SK-MEL-5 (cell line): ENCODE measurements around the gene CLDN1. TPM values are rescaled to one million over a fixed set of nuclear protein-coding genes. Genes with fewer than 3 reads are reported as not detected.

ENCODE experiments used
- DNase-seq: peaks from one replicate; pipeline ENCODE4 v3.0.0-alpha.2; 2016; ENCODE audit warnings: low read depth, low spot score
- in situ Hi-C: cut with HindIII; loops from 2 replicates; pipeline ENCODE4 v1.10.0; 2016; ENCODE audit warnings: low sequenced_read_pairs, high pct_unique_total_duplicates, low pct_unique_long_range_greater_than_20kb
- polyA plus RNA-seq, 2 experiments: library from polyadenylated mRNA; depleted of rRNA; stranded (reverse); fragments of >200 nt; gene quantifications; 2 replicates each; pipeline ENCODE4 v1.2.3, GENCODE V29; 2015
- total RNA-seq: library from RNA; depleted of rRNA; stranded (reverse); fragments of >200 nt; shearing (Covaris generic); gene quantifications from 2 replicates; pipeline ENCODE4 v1.2.3, GENCODE V29; 2014; rRNA removed

Gene CLDN1, protein sequence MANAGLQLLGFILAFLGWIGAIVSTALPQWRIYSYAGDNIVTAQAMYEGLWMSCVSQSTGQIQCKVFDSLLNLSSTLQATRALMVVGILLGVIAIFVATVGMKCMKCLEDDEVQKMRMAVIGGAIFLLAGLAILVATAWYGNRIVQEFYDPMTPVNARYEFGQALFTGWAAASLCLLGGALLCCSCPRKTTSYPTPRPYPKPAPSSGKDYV
- total RNA-seq = 42.9 and 44.3 TPM in 2 replicates
- polyA plus RNA-seq (2015; cell fraction: cytosol; rRNA removed) = 39.4 and 54.0 TPM in 2 replicates
- 42.0 and 47.8 TPM in 2 replicates for polyA plus RNA-seq (2015; cell fraction: nucleus; rRNA removed)

DNA sequence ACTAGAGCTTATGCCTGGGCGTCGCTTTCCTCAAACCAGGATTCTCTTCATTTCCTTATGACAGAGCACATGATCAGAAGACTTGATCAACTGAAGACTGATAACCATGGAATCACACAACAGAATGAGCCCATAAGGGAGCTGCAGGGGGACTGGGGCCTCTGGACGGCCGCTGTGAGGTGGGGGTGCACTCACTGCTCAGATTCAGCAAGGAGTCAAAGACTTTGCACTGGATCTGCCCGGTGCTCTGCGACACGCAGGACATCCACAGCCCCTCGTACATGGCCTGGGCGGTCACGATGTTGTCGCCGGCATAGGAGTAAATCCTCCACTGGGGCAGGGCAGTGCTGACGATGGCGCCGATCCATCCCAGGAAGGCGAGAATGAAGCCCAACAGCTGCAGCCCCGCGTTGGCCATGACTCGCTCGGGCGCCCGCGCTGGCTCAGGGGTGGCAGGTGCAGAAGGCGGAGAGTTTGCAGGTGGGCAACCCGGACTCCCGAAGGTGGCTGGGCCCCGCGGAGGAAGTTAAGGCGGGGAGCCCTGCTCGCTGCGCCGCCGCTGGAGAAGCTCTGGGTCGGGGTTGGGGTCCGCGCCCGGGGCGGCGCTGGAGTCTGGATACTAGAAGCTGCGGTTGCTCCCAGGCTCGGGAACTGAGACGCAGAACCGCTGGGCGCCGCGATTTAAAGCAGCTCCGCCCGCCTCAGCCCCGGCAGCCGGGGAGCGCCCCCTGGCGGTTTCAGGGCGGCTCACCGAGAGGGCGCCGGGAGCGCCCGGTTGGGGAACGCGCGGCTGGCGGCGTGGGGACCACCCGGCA, at the start of gene CLDN1:
Gene CLDN1, minus strand, starts transcription at position 658 of the 815 bp plus-strand sequence. Its CDS starts 240 bp downstream, at position 418.
- in situ Hi-C loops = no loop called here
- DNase-seq = peak; percentile 76

DNA sequence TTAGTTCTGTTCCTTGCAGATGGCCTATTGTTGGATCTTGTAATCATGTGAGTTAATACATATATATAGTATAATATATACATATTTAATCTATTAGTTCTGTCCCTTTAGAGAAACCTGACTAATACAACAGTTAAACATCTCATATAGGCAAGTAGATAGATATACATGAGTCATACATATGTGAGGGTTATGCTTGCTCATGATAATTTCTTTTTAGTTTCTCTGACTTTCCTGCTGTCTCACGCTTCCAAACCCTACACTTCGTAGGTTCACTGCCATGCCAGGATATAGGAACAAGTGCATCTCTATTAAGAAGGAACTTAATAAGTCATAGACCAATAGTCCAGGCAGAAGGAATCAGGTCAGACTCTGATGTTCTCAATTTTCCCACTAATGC, 48.9 kb upstream of the CLDN1 start:
- in situ Hi-C loops = loop anchor here (25.0 kb wide), 2 partner anchors 91 to 409 kb away; no protein-coding TSS in a partner anchor
- DNase-seq = no peak

DNA sequence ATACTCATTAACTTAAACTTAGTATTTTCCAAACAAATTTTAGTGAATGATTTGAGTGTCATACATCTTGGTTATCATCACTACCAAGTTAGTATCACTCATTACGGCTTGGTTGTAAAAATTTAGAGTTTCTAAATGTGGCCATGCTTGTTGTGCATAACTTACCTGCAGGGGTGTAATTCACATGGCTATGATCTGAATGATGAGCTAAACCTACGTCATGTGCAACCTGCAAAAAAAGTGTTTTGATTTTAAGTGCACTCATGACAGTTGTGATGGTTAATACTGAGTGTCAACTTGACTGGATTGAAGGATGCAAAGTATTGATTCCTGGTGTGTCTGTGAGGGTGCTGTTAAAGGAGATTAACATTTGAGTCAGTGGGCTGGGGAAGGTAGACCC, 48.1 kb upstream of the CLDN1 start:
- no peak for DNase-seq
- in situ Hi-C loops = loop anchor here (25.0 kb wide), 2 partner anchors 92 to 408 kb away; no protein-coding TSS in a partner anchor

DNA sequence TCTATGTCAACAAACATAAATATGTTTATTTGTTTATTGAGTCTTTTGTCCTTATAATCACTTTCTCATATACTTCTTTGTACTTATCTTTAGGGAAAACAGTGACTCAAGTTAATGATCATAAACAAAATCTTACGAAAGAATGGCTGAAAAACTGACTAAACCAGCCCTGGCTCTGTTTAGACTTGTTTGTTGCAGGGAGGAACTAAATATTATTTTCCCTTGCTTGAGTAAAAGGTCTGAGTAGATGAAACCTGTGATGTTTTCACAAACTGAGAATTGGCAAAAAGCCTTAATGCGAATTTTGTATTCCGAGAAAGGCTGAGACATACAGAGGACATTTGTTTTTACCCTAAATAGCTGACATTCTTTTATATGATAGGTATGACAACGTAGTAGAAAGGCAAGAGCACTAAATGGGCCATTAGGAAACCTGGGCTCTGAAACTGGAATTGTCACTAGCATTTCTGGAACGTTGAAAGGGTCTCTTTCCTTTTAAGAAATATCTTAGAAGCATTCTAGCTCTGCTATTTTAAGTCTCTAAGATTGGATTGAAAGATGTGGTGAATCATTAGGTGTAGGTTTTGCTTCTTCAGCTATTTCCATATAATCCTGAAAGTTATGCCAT, 47.5 kb upstream of the CLDN1 start:
- no peak for DNase-seq
- in situ Hi-C loops = loop anchor here (25.0 kb wide), 2 partner anchors 93 to 407 kb away; no protein-coding TSS in a partner anchor

DNA sequence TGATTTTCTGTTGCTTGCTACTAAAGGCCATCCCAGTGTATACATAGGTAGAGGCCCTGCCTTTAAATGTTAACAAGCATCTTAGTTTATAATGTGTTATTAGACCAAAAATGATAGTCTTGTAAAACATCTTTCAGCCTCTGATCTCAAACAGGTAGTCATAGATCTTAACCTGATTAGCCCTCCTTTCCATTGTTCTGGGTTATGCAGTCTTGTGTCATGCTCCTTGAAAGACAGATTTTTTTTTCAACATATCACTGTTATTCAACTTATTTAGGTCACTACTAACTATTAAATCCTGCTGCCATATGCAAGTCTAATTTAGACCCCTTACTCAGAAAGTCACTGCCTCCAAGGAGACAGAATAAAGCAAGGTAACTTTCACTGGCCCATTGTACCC, 46.6 kb upstream of the CLDN1 start:
- in situ Hi-C loops = loop anchor here (25.0 kb wide), 2 partner anchors 93 to 407 kb away; no protein-coding TSS in a partner anchor
- no peak for DNase-seq

DNA sequence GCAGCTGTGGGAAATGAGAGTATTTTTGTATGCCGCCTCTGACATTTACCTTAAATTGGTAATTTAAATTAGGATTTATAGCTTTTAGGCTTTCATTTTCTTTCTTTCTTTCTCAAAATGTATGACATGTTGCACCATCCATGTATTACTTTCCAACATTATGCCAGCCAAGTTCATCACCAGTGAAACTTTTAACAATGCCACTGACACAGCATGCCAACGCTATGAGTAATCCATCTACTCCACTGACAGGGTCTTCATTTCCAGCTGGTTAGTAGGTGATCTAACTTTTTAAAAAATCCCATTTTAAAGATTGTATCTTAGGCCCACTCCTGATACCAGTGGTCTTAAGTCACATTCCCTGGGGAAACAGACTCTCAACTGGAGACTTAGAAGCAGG, 43.9 kb upstream of the CLDN1 start:
- in situ Hi-C loops = loop anchor here (25.0 kb wide), 2 partner anchors 96 to 404 kb away; no protein-coding TSS in a partner anchor
- no peak for DNase-seq

DNA sequence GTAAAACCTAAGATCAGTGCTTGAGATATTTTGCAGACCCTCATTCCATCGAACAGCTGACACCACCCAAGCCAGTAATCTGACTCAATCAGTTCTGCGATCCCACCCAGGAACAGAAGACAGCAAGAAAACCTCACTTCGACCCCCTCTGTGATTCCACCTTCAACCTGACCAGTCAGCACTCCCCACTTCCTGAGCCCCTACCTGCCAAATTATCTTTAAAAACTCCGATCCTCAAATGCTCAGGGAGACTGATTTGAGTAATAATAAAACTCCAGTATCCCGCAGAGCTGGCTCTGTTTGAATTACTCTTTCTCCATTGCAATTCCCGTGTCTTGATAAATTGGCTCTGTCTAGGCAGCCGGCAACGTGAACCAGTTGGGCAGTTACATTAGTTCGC, 40.0 kb upstream of the CLDN1 start:
- in situ Hi-C loops = loop anchor here (25.0 kb wide), 2 partner anchors 100 to 400 kb away; no protein-coding TSS in a partner anchor
- DNase-seq = no peak

DNA sequence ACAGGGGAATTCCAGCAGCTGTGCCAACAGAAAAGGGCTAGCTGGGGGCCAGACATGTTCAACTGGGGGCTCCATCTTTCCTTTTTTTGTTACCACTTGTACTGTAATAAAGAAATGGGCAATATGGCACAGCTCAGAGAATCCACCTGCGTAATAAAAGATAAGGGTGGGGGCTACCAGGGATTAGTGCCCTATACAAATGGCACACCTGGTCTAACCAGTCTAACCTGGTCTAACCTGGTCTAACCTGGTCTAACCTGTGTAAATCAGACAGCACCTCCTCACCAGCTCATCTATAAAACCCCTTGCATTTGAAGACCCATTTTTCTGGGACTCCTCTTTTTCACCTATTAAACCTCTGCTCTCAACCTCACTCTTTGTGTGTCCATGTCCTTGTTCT, 39.5 kb upstream of the CLDN1 start:
- in situ Hi-C loops = loop anchor here (25.0 kb wide), 2 partner anchors 101 to 399 kb away; no protein-coding TSS in a partner anchor
- no peak for DNase-seq

DNA sequence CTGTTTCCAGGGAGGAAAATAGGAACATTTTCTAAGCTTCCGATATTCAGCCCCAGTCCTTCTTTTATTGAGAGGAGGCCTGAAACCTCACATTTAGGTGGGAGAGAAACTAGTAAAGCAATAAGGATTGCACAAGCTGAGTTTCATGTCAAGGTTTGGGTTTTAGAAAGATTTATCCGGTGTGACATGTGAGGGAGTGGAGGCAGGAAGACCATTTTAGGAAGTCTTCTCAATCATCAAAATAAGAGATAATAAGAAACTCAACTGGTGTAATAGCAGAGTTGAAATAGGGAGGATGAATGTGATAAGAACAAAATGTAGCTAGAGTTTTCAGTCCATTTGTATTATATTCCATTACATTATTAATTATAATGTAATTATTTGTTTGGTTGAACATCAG, 38.0 kb upstream of the CLDN1 start:
- in situ Hi-C loops = loop anchor here (25.0 kb wide), 2 partner anchors 102 to 398 kb away; no protein-coding TSS in a partner anchor
- no peak for DNase-seq

DNA sequence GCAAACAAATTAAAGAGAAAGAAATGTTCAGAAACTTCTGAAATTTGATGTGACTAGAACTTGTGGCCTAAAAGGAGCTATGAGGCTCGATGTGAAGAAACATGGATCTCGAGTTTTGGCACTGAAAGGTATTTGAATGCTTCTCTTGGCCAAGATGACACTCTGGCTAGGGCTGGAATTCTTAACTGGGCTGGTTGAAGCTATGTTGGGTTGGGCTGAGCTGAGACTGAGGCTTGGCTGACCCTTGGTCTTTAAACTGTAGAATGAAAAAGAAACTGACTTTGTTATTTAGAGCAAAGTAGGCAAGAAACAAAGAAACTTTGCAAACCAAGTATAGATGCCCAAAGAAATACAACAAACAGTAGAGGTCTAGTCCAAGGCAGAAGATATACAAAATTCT, 37.6 kb upstream of the CLDN1 start:
- DNase-seq = no peak
- in situ Hi-C loops = loop anchor here (25.0 kb wide), 2 partner anchors 102 to 398 kb away; no protein-coding TSS in a partner anchor

DNA sequence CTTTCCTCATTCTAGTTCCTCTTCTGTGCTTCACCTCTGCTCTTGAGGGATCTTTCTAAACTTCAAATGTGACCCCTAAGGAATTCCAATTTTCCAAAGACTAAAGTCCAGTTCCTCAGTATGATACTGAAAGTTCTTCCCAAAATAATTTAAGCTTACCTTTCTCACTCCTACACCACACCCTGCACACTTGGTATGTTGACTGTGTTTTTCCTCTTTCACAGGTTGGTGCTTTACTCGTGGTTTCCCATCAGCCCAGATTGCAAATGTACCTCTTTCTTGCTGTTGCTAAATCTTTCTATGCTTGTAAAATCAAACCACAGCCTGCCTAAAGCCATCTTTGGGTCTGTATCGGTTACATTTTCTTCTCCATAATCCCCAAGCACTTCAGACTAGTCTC, 35.2 kb upstream of the CLDN1 start:
- in situ Hi-C loops = loop anchor here (25.0 kb wide), 2 partner anchors 105 to 395 kb away; no protein-coding TSS in a partner anchor
- no peak for DNase-seq

DNA sequence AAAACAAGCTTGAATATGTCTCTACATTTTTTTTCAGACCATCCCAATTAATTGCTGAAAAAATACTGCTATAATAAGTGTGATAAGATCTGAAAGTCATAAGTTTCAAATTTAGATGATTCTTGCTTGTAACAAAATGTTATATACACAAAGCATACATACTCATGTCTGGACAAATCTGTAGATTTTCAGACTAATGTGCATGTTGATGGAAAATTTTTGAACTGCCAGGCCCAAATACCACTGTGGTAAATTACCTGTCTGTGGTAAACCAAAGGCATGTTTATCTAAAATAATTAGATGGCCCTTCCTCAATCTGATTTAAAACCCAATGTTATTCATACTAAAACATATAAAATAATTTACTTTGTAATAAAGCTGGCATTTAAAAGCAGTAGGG, 34.0 kb upstream of the CLDN1 start:
- DNase-seq = no peak
- in situ Hi-C loops = loop anchor here (25.0 kb wide), 2 partner anchors 106 to 394 kb away; no protein-coding TSS in a partner anchor

DNA sequence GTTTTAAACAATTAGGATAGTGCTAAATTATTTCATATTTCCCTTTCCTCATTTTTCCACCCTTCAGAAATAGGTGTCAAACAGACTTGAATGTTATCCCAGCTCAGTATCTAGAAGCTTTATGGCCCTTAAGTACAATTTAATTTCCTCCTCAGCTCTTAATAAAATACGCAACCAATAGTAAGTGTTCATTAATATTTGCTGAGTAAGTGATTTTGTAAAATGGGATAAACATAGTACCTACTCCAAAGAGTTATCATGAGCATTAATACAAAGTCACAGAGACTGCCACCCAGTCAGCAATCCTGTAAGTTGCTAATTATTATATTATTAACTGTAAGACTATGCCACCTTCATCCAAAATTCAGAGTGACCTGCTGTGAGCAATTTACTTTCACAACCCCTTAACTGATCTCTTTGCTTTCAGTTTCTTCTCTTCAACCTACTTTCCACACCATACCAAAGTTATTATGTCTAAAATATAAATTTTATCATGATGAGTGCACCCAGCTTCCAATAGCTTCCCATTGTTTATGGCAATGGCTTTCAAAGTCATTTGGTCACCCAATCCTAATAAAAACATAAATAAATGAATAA, 30.7 kb upstream of the CLDN1 start:
- in situ Hi-C loops = loop anchor here (25.0 kb wide), 2 partner anchors 109 to 391 kb away; no protein-coding TSS in a partner anchor
- DNase-seq = no peak

DNA sequence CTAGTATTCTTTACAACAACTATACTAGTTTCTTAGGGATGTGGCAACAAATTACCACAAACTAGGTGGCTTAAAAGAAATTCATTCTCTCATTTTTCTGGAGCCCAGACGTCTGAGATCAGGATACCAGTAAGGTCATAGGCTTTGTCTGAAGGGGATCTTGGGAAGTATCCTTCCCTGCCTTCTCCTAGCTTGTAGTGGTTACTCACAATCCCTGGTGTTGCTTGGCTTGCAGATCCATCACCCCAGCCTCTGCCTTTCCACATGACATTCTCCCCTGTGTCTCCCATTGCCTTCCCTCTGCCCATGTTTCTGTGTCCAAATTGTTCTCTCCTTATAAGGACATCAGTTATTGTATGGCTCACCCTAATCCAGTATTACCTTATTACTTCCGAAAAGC, 24.3 kb upstream of the CLDN1 start:
- in situ Hi-C loops = no loop called here

DNA sequence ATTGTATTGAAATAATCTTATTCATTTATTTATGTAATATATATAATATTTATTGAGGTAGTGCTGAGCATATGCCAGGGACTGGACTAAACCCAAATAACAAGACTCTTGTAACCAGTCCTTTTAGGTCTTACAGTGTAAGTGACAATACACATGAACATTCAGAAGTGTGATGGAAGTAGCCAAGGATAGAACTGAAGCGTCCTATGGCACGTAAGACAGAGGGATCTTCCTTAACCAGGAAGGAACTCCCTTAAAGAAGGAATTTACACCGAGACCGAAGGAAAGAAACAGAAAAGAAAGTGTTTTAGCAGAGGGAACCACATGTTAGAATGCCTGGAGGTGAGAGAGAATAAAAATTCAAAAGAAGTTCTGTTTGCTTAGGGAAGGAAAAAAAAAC, 23.6 kb upstream of the CLDN1 start:
- in situ Hi-C loops = no loop called here
- peak; percentile 51 for DNase-seq

More for the DNA sequence above, 24.3 kb upstream of the CLDN1 start:
- DNase-seq = no peak

DNA sequence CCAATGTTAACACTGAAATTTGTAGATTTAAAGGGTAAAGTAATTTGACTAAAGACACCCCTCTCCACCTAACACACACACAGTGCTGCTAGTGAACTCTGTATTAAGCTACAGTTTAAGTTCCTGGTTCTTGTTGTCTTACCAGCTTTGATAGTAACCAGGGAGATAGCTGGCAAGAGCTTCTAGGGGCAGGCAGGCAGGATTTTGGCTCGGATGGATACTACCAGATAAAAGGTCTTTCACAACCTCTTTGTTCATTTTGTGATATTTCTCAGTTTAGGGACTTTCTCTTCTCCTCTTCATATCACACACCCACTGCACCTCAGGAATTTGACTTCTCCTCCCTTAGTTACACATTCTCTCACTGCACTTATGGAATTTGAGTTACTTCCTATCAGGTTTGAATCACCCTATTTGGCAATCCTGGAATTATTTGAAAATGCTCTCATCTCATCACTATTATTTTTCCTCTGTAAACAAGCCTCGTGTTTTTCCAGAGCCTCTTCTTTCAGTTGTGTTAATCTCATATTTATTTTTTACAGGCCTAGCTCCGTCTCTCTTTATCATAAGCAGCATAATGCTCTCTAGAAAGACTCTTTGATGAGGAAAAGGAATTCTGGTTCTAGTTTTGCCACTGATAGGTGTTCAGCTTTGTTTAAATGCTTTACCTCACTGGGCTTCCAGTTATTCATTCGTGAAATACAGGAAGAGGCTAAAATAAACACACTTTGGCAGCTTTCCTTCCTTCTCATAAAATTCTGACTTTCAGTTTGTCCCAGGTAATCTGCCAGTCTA, 23.0 kb upstream of the CLDN1 start:
- in situ Hi-C loops = no loop called here
- DNase-seq = peak; percentile 47
